ENCODE results near the gene KRTAP10-4.
"Not testable (repeated sequence)": the region's sequence is repeated elsewhere in the genome, so short reads cannot be mapped to it uniquely, and the experiment has no call there.

The KRTAP10-4 gene

GRCh38 chr21:44539991-44540666 is 33.4 kb upstream of the KRTAP10-4 start, which contains the start of gene KRTAP10-1:
KRTAP10-1 (minus strand) TSS chr21:44540195; CDS start chr21:44540150, 45 bp downstream.
- no peaks in the 10 kb centered on the region for H3K36me3 ChIP-seq (ENCODE audit: control insufficient read depth, low read depth, low read length)
- no peak within 1 kb of the TSS for H3K9ac ChIP-seq (ENCODE audit: low read length)
- H3K27ac ChIP-seq (ENCODE audit: low read length) = no peak within 1 kb of the TSS
- no peak within 1 kb of the TSS for H3K4me3 ChIP-seq (ENCODE audit: low read length)
- H3K4me1 ChIP-seq (ENCODE audit: control insufficient read depth, low read depth, low read length) = no peaks in the 10 kb centered on the region
- no peaks in the 10 kb centered on the region for H3K9me3 ChIP-seq (ENCODE audit: control insufficient read depth, low read depth, low read length)
- H3K27me3 ChIP-seq (ENCODE audit: control insufficient read depth, insufficient read depth, low read length) = no peaks in the 10 kb centered on the region

- Histone ChIP-seq H3K9me3 (ENCODE audit: control insufficient read depth, low read depth, low read length) (no peaks in the 10 kb centered on the region), H3K9ac (ENCODE audit: low read length) (no peak overlapping the region), H3K27me3 (ENCODE audit: control insufficient read depth, insufficient read depth, low read length) (no peaks in the 10 kb centered on the region), H3K27ac (ENCODE audit: low read length) (no peak overlapping the region), H3K4me1 (ENCODE audit: control insufficient read depth, low read depth, low read length) (no peaks in the 10 kb centered on the region), H3K36me3 (ENCODE audit: control insufficient read depth, low read depth, low read length) (no peaks in the 10 kb centered on the region), H3K4me3 (ENCODE audit: low read length) (no peak overlapping the region)
Observed at GRCh38 chr21:44540741-44541288, 32.7 kb upstream of the KRTAP10-4 start.

- H3K9me3 ChIP-seq (ENCODE audit: control insufficient read depth, low read depth, low read length) = peaks cover 8% of the 10 kb centered on the region
- H3K27me3 ChIP-seq (ENCODE audit: control insufficient read depth, insufficient read depth, low read length) = no peaks in the 10 kb centered on the region
- no peak overlapping the region for H3K27ac ChIP-seq (ENCODE audit: low read length)
- no peak overlapping the region for H3K9ac ChIP-seq (ENCODE audit: low read length)
- peaks cover 4% of the 10 kb centered on the region for H3K4me1 ChIP-seq (ENCODE audit: control insufficient read depth, low read depth, low read length)
- no peaks in the 10 kb centered on the region for H3K36me3 ChIP-seq (ENCODE audit: control insufficient read depth, low read depth, low read length)
- H3K4me3 ChIP-seq (ENCODE audit: low read length) = no peak overlapping the region
Observed at GRCh38 chr21:44542716-44543115, 30.8 kb upstream of the KRTAP10-4 start.

GRCh38 chr21:44544566-44544965 is 29.0 kb upstream of the KRTAP10-4 start:
- Histone ChIP-seq H3K4me1 (ENCODE audit: control insufficient read depth, low read depth, low read length) (peaks cover 21% of the 10 kb centered on the region), H3K4me3 (ENCODE audit: low read length) (no peak overlapping the region), H3K36me3 (ENCODE audit: control insufficient read depth, low read depth, low read length) (no peaks in the 10 kb centered on the region), H3K27ac (ENCODE audit: low read length) (no peak overlapping the region), H3K9ac (ENCODE audit: low read length) (no peak overlapping the region), H3K27me3 (ENCODE audit: control insufficient read depth, insufficient read depth, low read length) (no peaks in the 10 kb centered on the region), H3K9me3 (ENCODE audit: control insufficient read depth, low read depth, low read length) (peaks cover 8% of the 10 kb centered on the region)

- Histone ChIP-seq H3K4me3 (ENCODE audit: low read length) (no peak overlapping the region), H3K36me3 (ENCODE audit: control insufficient read depth, low read depth, low read length) (no peaks in the 10 kb centered on the region), H3K9me3 (ENCODE audit: control insufficient read depth, low read depth, low read length) (peaks cover 8% of the 10 kb centered on the region), H3K27ac (ENCODE audit: low read length) (no peak overlapping the region), H3K27me3 (ENCODE audit: control insufficient read depth, insufficient read depth, low read length) (no peaks in the 10 kb centered on the region), H3K4me1 (ENCODE audit: control insufficient read depth, low read depth, low read length) (peaks cover 30% of the 10 kb centered on the region), H3K9ac (ENCODE audit: low read length) (no peak overlapping the region)
Observed at GRCh38 chr21:44547656-44548331, 25.7 kb upstream of the KRTAP10-4 start.

- H3K4me3 ChIP-seq (ENCODE audit: low read length) = peak overlapping the region; percentile 22
- H3K27ac ChIP-seq (ENCODE audit: low read length) = peak overlapping the region; percentile 85
- peak overlapping the region; percentile 50 for H3K9ac ChIP-seq (ENCODE audit: low read length)
Observed at GRCh38 chr21:44548381-44548780, 25.1 kb upstream of the KRTAP10-4 start.

GRCh38 chr21:44548922-44549321 is 24.6 kb upstream of the KRTAP10-4 start:
- H3K9ac ChIP-seq (ENCODE audit: low read length) = peak overlapping the region; percentile 50
- H3K9me3 ChIP-seq (ENCODE audit: control insufficient read depth, low read depth, low read length) = peaks cover 8% of the 10 kb centered on the region
- peak overlapping the region; percentile 22 for H3K4me3 ChIP-seq (ENCODE audit: low read length)
- H3K27ac ChIP-seq (ENCODE audit: low read length) = peak overlapping the region; percentile 85
- H3K36me3 ChIP-seq (ENCODE audit: control insufficient read depth, low read depth, low read length) = no peaks in the 10 kb centered on the region
- no peaks in the 10 kb centered on the region for H3K27me3 ChIP-seq (ENCODE audit: control insufficient read depth, insufficient read depth, low read length)
- peaks cover 33% of the 10 kb centered on the region for H3K4me1 ChIP-seq (ENCODE audit: control insufficient read depth, low read depth, low read length)

More at GRCh38 chr21:44548381-44548780, 25.1 kb upstream of the KRTAP10-4 start:
- Histone ChIP-seq H3K9me3 (ENCODE audit: control insufficient read depth, low read depth, low read length) (peaks cover 8% of the 10 kb centered on the region), H3K27me3 (ENCODE audit: control insufficient read depth, insufficient read depth, low read length) (no peaks in the 10 kb centered on the region), H3K36me3 (ENCODE audit: control insufficient read depth, low read depth, low read length) (no peaks in the 10 kb centered on the region), H3K4me1 (ENCODE audit: control insufficient read depth, low read depth, low read length) (peaks cover 33% of the 10 kb centered on the region)

GRCh38 chr21:44549525-44550211 is 23.9 kb upstream of the KRTAP10-4 start:
- Histone ChIP-seq H3K36me3 (ENCODE audit: control insufficient read depth, low read depth, low read length) (no peaks in the 10 kb centered on the region), H3K9me3 (ENCODE audit: control insufficient read depth, low read depth, low read length) (peaks cover 8% of the 10 kb centered on the region), H3K27ac (ENCODE audit: low read length) (peak overlapping the region; percentile 85), H3K27me3 (ENCODE audit: control insufficient read depth, insufficient read depth, low read length) (no peaks in the 10 kb centered on the region), H3K9ac (ENCODE audit: low read length) (peak overlapping the region; percentile 50), H3K4me1 (ENCODE audit: control insufficient read depth, low read depth, low read length) (peaks cover 33% of the 10 kb centered on the region), H3K4me3 (ENCODE audit: low read length) (no peak overlapping the region)

GRCh38 chr21:44550285-44550684 is 23.2 kb upstream of the KRTAP10-4 start:
- peaks cover 33% of the 10 kb centered on the region for H3K4me1 ChIP-seq (ENCODE audit: control insufficient read depth, low read depth, low read length)
- H3K27ac ChIP-seq (ENCODE audit: low read length); H3K27me3 ChIP-seq (ENCODE audit: control insufficient read depth, insufficient read depth, low read length): not testable (repeated sequence)

GRCh38 chr21:44550807-44551206 is 22.7 kb upstream of the KRTAP10-4 start:
- Histone ChIP-seq H3K36me3 (ENCODE audit: control insufficient read depth, low read depth, low read length) (no peaks in the 10 kb centered on the region), H3K27me3 (ENCODE audit: control insufficient read depth, insufficient read depth, low read length) (no peaks in the 10 kb centered on the region), H3K27ac (ENCODE audit: low read length) (no peak overlapping the region), H3K4me3 (ENCODE audit: low read length) (no peak overlapping the region), H3K4me1 (ENCODE audit: control insufficient read depth, low read depth, low read length) (peaks cover 33% of the 10 kb centered on the region), H3K9ac (ENCODE audit: low read length) (no peak overlapping the region), H3K9me3 (ENCODE audit: control insufficient read depth, low read depth, low read length) (peaks cover 8% of the 10 kb centered on the region)

More at GRCh38 chr21:44550285-44550684, 23.2 kb upstream of the KRTAP10-4 start:
- H3K9ac ChIP-seq (ENCODE audit: low read length); H3K36me3 ChIP-seq (ENCODE audit: control insufficient read depth, low read depth, low read length); H3K9me3 ChIP-seq (ENCODE audit: control insufficient read depth, low read depth, low read length); H3K4me3 ChIP-seq (ENCODE audit: low read length): not testable (repeated sequence)

GRCh38 chr21:44551340-44551961 is 22.1 kb upstream of the KRTAP10-4 start, which contains the start of gene KRTAP10-2:
KRTAP10-2 (minus strand) TSS chr21:44551505; CDS start chr21:44551458, 47 bp downstream.
- H3K27ac ChIP-seq (ENCODE audit: low read length) = no peak within 1 kb of the TSS
- H3K9ac ChIP-seq (ENCODE audit: low read length) = no peak within 1 kb of the TSS
- peaks cover 33% of the 10 kb centered on the region for H3K4me1 ChIP-seq (ENCODE audit: control insufficient read depth, low read depth, low read length)
- H3K27me3 ChIP-seq (ENCODE audit: control insufficient read depth, insufficient read depth, low read length) = no peaks in the 10 kb centered on the region
- H3K9me3 ChIP-seq (ENCODE audit: control insufficient read depth, low read depth, low read length) = peaks cover 8% of the 10 kb centered on the region
- H3K36me3 ChIP-seq (ENCODE audit: control insufficient read depth, low read depth, low read length) = no peaks in the 10 kb centered on the region
- no peak within 1 kb of the TSS for H3K4me3 ChIP-seq (ENCODE audit: low read length)

All from iPS-18a (cell line).